SK-N-SH treated with all-trans-retinoic acid at 6 μM for 48 hours (cell line): ENCODE measurements around the gene SRPK2.

ENCODE experiments used
- ARNTL ChIP-seq: fragments of 450-650 bp; formaldehyde crosslinking; IDR thresholded peaks from 2 replicates; pipeline ENCODE4 v1.5.0; 2020; ENCODE audit warnings: low read depth, mild to moderate bottlenecking, moderate library complexity, borderline replicate concordance
- ESRRG ChIP-seq: fragments of 250-450 bp; sonication (Bioruptor Pico); IDR thresholded peaks from 2 replicates; pipeline ENCODE4 v1.6.1; 2021; ENCODE audit warnings: mild to moderate bottlenecking
- RARB ChIP-seq: fragments of 250-450 bp; sonication (Bioruptor Pico); IDR thresholded peaks from 2 replicates; pipeline ENCODE4 v1.8.0; 2021; ENCODE audit warnings: mild to moderate bottlenecking, moderate library complexity
- SNAI2 ChIP-seq: fragments of 250-450 bp; sonication (Bioruptor Pico); IDR thresholded peaks from 2 replicates; pipeline ENCODE4 v1.5.0; 2020; ENCODE audit warnings: mild to moderate bottlenecking, moderate library complexity
- ZFP3 ChIP-seq: fragments of 250-450 bp; sonication (Bioruptor Pico); IDR thresholded peaks from 2 replicates; pipeline ENCODE4 v1.5.0; 2020; ENCODE audit warnings: mild to moderate bottlenecking, moderate library complexity
- ZNF565 ChIP-seq: fragments of 450-650 bp; formaldehyde crosslinking; conservative IDR thresholded peaks from 2 replicates; pipeline ENCODE4 v1.5.0; 2020; ENCODE audit warnings: low read depth, mild to moderate bottlenecking, moderate library complexity
- ZNF8 ChIP-seq: fragments of 450-650 bp; formaldehyde crosslinking; IDR thresholded peaks from 2 replicates; pipeline ENCODE4 v1.5.0; 2020; ENCODE audit warnings: mild to moderate bottlenecking, moderate library complexity

GRCh38 chr7:105289704-105290103, 99.0 kb downstream of the SRPK2 start:
- no peak for TF ChIP-seq ZNF8
- TF ChIP-seq SNAI2 (CRISPR knock-in tag): no peak
- TF ChIP-seq ESRRG (CRISPR knock-in tag): no peak
- no peak for TF ChIP-seq ZFP3
- TF ChIP-seq RARB: no peak
- no peak for TF ChIP-seq ZNF565 (CRISPR knock-in tag)
- TF ChIP-seq ARNTL: no peak
